GM19238 (cell line): ENCODE measurements around the gene HIF3A.
"Not testable (repeated sequence)": the region's sequence is repeated elsewhere in the genome, so short reads cannot be mapped to it uniquely, and the experiment has no call there.

Experiments
- DNase-seq: peaks from one replicate; pipeline ENCODE4 v3.0.0; 2011; ENCODE audit warnings: low spot score; ENCODE audit not compliant: insufficient read length

HIF3A gene

DNA sequence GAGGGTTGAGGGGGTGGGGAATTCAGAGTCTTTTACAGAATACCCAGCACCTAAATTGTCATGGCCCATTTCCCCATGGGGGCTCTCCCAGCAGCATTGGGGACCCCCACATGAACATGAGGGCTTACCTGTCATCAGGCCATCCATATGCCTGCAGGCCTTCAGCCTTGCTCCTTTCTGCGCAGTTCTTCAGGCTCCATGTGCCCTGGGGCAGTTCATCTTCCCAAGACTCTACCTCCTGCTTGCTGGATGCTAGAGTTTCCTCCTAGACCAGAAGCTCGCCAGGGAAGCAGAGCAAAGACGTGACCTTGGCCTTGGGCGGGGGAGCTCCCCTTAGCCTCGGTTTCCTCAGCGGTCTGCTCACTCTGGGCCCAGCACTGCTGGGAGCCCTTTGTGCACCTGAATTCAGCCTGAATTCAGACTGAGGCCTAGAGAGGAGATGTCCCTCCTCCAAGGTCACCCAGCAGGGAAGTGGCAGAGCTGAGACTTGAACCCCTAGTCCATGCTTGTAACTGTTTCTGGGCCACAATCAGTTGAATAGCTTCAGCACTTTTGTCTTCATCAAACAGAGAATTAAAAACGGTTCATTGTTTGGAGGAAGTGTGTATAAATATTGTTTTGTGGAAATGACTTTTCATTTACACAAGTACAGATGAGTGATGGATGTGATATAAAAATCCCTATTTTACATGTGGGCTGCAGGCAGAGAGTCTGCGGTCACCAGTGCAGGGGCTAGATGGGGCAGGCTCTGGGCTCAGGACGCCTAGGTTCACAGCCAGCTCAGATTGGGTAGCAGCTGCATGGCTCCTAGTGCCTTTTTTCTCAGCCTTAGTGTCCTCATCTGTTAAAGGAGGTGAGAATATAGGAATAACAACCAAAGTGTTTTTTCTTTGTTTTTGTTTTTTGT, 59.6 kb downstream of the HIF3A start:
- no peak for DNase-seq

DNA sequence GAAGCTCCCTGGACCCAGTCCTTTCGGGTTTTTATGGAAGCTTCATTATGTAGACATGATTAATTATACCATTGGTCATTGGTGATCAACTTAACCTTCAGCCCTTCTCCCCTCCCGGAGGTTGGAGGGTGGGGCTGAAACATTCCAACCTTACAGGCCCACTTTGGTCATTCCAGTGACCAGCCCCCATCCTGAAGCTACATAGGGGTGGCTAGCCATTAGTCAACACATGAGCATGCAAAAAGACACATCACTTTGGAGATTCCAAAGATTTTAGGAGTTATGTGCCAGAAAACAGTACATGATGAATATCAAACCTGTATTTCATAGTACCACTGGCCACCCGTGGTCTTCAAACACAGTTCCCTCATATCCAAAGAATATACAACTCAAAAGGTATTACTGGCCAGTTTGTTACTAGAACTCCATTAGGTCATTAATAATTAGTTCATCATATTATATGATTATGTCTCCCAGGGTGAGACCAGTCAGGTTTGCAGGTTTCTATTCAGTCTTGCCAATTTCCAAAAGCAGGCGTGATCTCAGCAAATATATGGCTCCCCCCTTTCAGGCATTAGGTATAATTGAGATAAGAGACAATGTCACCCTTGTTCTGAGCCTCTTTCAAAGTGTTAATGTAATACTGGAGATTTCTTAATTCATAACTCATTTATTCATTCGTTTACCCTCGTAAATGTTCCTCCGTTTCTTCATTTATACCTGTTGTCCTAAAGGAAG, 61.2 kb downstream of the HIF3A start:
- DNase-seq, result no peak

GRCh38 chr19:46361915-46362314, 65.1 kb downstream of the HIF3A start:
- DNase-seq, result no peak

GRCh38 chr19:46364359-46364758, 67.5 kb downstream of the HIF3A start:
- no peak for DNase-seq

DNA sequence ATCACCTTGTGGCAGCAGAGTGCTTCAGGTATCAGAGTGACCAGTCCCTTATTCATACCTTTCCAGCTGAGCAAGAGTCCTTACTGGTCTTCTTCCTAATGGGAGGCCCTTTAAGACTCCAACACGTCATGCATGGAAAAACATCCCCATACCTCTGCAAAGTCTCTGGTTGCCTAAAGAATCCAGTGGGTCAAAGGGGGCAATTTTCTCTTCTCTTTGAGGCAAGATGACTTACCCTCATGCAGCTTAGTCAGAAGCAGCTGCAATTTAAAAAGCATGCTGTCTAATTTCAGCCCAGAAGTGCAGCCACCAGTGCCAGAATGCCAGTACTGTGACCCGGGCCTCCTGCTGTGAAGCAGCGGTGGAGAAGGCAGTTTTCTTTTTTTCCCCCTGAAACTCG, 68.7 kb downstream of the HIF3A start:
- DNase-seq, result no peak

GRCh38 chr19:46366620-46367292, 69.9 kb downstream of the HIF3A start:
- no peak for DNase-seq

- DNase-seq, result no peak
These were observed 70.6 kb downstream of the HIF3A start for GRCh38 chr19:46367426-46367825.

DNA sequence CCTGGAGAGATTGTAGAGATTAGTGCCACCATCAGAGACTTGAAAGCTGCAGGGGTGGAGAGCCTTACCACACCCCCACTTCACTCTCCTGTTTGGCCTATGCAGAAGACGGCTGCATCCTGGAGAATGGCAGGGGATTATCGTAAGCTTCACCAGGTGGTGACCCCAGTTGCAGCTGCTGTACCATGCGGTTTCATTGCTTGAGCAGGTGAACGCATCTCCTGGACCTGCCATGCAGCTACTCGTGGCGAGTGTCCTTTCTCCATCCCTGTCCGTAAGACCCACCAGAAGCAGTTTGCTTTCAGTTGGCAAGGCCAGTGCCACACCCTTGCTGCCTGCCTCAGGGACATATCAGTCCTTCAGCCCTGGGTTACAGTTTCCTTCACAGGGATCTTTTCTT, 71.3 kb downstream of the HIF3A start:
- no peak for DNase-seq

- no peak for DNase-seq
These were observed 73.0 kb downstream of the HIF3A start for GRCh38 chr19:46369817-46370216.

DNA sequence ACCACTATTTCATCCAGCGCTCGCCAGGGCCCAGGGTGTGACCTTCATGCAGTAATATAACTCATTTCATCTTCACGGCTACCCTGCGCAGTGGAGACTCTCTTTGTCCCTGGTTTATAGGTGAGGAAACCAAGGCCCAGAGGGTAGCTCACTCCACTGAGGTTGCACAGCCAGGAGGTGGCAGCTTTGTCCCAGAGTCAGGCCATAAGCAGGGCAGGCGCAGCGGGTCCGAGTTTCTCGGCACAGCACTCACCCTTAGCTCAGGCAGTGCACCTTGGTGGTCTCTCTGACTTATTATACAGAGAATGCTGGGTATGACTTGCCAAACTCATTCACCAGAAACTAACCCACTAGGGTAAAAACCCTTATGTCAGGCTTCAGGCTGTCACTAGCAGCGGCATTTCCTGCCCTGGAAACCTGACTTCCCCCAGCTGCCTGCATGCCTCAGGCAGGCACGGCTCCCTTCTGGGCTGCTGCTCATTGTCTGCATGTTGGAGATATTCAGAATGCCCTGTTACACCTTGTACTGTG, 74.6 kb downstream of the HIF3A start:
- DNase-seq, result no peak

DNA sequence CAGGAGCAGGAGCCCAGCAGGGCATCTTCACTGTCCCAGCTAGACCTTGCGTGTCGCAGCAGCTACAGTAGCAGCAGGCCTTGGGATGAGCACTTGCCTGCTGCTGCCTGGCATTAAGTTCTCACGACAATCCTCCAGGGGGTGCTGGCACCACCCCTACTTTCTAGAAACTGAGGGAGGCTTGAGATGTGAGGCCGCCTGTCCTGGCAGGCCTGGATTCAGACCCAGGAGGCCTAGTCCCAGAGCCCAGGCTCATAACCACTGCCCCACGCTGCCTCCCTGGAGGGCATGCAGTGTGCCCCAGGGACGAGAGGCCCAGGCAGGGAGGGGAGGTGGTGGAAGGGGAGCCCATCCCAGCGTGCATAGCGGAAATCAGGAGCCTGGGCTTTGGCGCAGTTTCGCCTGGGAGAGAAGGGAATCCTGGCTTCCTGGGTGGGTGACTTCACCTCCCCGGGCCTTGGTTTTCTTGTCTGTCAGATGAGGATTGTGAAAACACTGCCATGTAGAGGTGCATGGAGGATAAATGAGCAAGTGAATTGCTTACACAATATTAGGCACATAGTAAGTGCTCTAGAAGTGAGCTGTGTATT, 76.2 kb downstream of the HIF3A start:
- DNase-seq, result no peak

GRCh38 chr19:46373491-46374359, 76.9 kb downstream of the HIF3A start:
- no peak for DNase-seq

DNA sequence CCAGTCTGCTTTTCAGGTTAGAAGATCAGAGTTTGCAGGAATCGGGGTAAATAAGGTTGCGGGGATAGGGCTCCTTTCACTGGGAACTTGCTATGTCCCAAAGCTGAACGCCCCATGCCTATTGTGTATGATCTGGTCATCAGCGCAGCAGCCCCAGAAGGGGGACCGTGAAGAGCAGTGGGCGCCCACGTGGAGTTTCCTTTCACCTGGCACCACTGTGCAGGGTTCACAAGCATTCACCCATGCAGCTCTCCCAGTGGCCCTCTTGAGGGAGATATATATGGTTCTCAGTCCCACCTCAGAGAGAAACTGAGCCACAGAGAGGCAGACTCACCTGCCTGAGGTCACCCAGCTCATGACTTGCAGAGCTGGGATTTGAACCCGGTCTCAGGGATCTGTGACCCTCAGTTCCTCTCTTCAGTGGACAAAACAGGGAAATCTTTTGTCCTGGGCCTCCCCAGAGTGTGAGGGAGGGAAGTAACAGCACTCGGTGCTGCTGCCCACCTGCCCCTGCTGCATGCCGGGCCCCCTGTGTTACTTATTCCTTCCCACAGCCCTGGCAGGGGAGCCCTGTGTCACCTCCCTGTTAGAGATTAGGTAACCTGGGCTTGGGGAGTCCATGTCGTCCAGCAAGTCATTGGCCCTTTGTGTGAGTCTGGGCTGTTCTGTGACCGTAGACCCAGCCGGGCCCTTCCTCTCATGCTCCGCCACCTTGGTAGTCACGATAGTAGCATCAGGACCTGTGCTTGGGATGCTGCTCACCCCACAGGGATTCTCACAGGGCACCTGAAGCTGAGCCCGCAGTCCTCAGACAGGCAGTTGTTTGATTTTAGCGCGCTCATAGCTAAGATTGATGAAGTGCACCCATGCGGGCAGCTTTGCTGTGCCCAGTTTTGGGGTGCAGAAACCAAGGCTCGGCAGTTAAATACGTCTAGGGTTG, 78.0 kb downstream of the HIF3A start:
- DNase-seq, result no peak

DNA sequence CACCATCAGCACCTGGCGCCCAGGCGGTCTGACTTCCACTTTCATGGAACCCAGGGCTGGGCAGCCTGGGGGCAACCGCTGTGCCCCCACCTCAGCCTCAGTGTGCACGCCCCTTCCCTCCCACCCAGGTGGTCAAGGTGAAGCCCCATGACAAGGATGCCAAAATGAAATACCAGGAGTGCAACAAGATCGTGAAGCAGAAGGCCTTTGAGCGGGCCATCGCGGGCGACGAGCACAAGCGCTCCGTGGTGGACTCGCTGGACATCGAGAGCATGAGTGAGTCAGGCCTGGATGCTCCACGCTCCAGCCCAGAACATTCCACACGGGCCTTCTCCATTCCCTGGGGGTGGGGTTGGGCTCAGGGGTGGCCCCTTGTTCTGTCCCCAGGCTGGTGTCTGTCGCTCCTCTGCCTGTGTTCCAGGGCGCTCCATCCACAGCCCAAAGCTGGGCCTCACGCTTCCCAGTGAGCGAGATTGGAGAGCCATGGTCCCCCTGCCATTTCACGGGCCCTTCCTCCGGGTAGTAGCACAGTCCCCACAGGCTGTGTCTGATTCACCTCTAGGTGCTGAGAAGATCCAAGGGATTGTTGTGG, 78.7 kb downstream of the HIF3A start:
- DNase-seq, result not testable (repeated sequence)

DNA sequence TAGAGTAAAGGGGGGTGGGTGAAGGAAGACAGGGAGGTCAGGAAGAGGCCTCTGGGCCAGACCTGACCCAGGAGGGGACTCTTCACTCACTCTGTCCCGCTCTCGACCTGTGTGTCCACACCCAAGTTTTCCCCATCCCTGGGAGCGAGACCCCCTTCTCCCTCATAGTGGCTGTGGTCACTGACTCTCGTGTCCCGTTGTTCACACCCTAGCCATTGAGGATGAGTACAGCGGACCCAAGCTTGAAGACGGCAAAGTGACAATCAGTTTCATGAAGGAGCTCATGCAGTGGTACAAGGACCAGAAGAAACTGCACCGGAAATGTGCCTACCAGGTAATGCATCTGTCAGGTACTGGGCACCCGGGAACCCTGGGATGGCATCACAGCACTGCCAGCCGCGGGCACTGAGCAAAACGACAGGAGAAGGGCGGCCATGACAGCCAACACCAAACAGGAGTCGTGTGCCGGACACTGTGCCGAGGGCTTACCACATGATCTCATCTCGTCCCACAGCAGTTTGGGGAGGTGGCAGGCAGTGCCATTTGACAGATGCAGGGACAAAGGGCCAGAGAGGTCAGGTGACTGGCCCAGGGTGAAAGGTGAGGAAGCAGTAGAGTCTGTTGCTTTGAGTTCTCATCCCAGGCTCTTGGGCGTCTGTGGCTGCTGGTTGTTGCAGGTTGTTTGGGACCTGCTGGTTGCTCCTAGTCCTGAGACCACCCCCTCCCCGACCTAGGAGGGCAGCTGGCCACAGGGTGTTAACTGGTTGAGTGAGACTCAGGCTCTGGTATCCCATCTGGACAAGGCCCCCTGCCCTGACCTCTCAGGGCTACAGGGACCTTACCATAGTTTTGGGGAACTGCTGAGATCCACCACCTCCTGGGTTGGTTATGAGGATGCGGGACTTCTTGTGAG, 79.7 kb downstream of the HIF3A start:
- no peak for DNase-seq

- no peak for DNase-seq
These were observed 81.4 kb downstream of the HIF3A start for GRCh38 chr19:46378268-46378667.

DNA sequence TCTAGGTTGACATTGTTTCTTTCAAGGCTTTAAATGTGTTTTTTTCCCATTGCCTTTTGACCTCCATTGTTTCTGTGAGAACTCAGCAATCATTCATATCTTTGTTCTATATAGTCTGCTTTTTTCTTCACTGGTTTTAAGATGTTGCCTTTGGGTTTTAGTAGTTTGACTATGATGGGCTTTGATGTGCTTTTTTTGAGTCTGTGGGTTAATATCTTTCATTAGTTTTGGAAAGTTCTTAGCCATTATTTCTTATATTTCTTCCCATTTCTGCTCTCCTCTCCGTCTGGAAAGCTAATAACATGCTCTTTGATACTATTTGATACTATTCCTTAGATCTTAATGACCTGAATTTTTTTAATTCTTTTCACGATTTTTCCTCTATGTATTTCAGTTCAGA, 83.8 kb downstream of the HIF3A start:
- DNase-seq, result no peak

GRCh38 chr19:46381346-46381745, 84.5 kb downstream of the HIF3A start:
- DNase-seq, result no peak
